IPS-20b (cell line): ENCODE data around the gene TBC1D5.
"Not testable (repeated sequence)": the region's sequence is repeated elsewhere in the genome, so short reads cannot be mapped to it uniquely, and the experiment has no call there.

Experiments
- H3K27ac ChIP-seq: one replicate; pipeline ENCODE4 v1.5.1; 2013; ENCODE audit warnings: low read length
- H3K27me3 ChIP-seq: 2 replicates; pipeline ENCODE4 v1.6.1; 2013; ENCODE audit warnings: mild to moderate bottlenecking, low read length, inconsistent platforms; ENCODE audit not compliant: insufficient read depth
- H3K36me3 ChIP-seq: 2 replicates; pipeline ENCODE4 v1.6.1; 2013; ENCODE audit warnings: low read depth, mild to moderate bottlenecking, inconsistent platforms, low read length, moderate library complexity; ENCODE audit not compliant: insufficient read depth
- H3K4me1 ChIP-seq: 2 replicates; pipeline ENCODE4 v1.6.1; 2013; ENCODE audit warnings: mild to moderate bottlenecking, control low read depth, inconsistent platforms, low read length, moderate library complexity; ENCODE audit not compliant: insufficient read depth
- H3K4me3 ChIP-seq: 2 replicates; pipeline ENCODE4 v1.5.1; 2013; ENCODE audit warnings: mild to moderate bottlenecking, low read length, inconsistent platforms
- H3K9ac ChIP-seq: 2 replicates; pipeline ENCODE4 v1.6.1; 2013; ENCODE audit warnings: low read depth, mild to moderate bottlenecking, inconsistent platforms, low read length, moderate library complexity
- H3K9me3 ChIP-seq: 2 replicates; pipeline ENCODE4 v1.6.1; 2013; ENCODE audit warnings: mild to moderate bottlenecking, low read depth, low read length, inconsistent platforms; ENCODE audit not compliant: insufficient read depth

TBC1D5 gene

DNA sequence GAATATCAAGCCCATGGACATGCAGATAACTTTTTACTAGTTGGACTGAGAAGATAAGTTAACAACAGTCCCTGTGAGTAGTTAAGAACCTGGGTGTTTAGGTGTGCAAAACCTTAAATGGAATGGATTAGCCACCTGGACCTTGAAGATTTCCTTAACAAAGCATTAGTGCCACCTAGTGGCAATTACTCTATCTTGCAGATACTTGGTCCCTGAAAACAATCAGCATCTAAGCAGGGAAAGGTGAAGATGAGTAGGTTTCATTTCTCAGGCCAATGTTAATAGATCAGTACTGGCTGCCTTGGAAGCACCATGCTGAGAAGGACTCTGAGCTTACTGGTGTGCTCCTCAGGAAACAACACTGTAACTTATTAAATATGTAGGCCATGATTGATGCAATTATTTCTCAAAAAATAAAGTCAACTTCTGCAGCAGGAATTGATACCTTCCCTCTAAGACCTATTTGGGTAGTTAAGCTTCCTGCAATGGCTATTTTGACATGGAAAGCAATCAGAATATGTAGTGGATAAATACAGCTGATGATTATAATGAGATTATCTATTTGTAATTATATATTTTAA is 329.4 kb downstream of the TBC1D5 start:
- Histone ChIP-seq H3K36me3 (no peaks in the 10 kb centered on the region), H3K4me3 (no peak overlapping the region)

GRCh38 chr3:17411157-17411877 is 331.1 kb downstream of the TBC1D5 start:
- Histone ChIP-seq H3K9me3 (no peaks in the 10 kb centered on the region), H3K27me3 (no peaks in the 10 kb centered on the region), H3K9ac (no peak overlapping the region), H3K27ac (no peak overlapping the region), H3K4me3 (no peak overlapping the region), H3K4me1 (peaks cover 5% of the 10 kb centered on the region; the same call in 1 of the 2 replicates), H3K36me3 (no peaks in the 10 kb centered on the region)

More for the DNA sequence above, 329.4 kb downstream of the TBC1D5 start:
- H3K27me3 ChIP-seq, result no peaks in the 10 kb centered on the region
- H3K9ac ChIP-seq, result no peak overlapping the region
- H3K27ac ChIP-seq, result no peak overlapping the region
- no peaks in the 10 kb centered on the region for H3K9me3 ChIP-seq
- no peaks in the 10 kb centered on the region for H3K4me1 ChIP-seq

DNA sequence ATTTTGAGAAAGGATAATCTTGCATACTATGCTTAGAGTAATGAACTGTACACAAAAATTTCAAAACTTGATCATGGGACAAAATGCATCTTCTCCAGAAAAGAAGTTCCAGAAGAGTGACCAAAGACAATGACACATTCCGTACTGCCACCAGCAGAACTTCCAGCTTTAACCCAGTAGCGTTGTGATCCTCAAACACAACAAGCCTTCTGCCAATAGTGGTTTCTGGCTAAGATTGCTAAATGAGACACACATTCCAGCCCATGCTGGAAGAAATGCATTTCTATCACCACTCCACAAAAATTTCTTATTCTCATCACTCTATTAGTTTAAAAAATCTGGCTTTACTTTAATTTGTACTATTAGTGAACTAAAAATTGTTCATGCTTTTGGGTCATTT is 334.9 kb downstream of the TBC1D5 start:
- H3K27ac ChIP-seq, result no peak overlapping the region
- no peaks in the 10 kb centered on the region for H3K9me3 ChIP-seq
- H3K27me3 ChIP-seq, result no peaks in the 10 kb centered on the region
- peaks cover 5% of the 10 kb centered on the region; the same call in 1 of the 2 replicates for H3K4me1 ChIP-seq
- H3K36me3 ChIP-seq, result no peaks in the 10 kb centered on the region
- no peak overlapping the region for H3K9ac ChIP-seq
- no peak overlapping the region for H3K4me3 ChIP-seq

GRCh38 chr3:17404548-17404947 is 337.9 kb downstream of the TBC1D5 start:
- Histone ChIP-seq H3K27ac (no peak overlapping the region), H3K4me1 (peaks cover 5% of the 10 kb centered on the region; the same call in 1 of the 2 replicates), H3K9me3 (no peaks in the 10 kb centered on the region), H3K36me3 (no peaks in the 10 kb centered on the region), H3K4me3 (no peak overlapping the region), H3K9ac (no peak overlapping the region), H3K27me3 (no peaks in the 10 kb centered on the region)

- Histone ChIP-seq H3K27me3 (no peaks in the 10 kb centered on the region), H3K4me3 (no peak overlapping the region), H3K36me3 (no peaks in the 10 kb centered on the region), H3K9me3 (no peaks in the 10 kb centered on the region), H3K4me1 (peaks cover 5% of the 10 kb centered on the region; the same call in 1 of the 2 replicates), H3K27ac (no peak overlapping the region), H3K9ac (no peak overlapping the region)
Observed at GRCh38 chr3:17402442-17402841, 340.0 kb downstream of the TBC1D5 start.

GRCh38 chr3:17401912-17402311 is 340.5 kb downstream of the TBC1D5 start:
- no peak overlapping the region for H3K9ac ChIP-seq
- no peaks in the 10 kb centered on the region for H3K9me3 ChIP-seq
- no peaks in the 10 kb centered on the region for H3K36me3 ChIP-seq
- no peaks in the 10 kb centered on the region for H3K27me3 ChIP-seq
- H3K27ac ChIP-seq, result no peak overlapping the region
- peaks cover 4% of the 10 kb centered on the region; the same call in 1 of the 2 replicates for H3K4me1 ChIP-seq
- no peak overlapping the region for H3K4me3 ChIP-seq

DNA sequence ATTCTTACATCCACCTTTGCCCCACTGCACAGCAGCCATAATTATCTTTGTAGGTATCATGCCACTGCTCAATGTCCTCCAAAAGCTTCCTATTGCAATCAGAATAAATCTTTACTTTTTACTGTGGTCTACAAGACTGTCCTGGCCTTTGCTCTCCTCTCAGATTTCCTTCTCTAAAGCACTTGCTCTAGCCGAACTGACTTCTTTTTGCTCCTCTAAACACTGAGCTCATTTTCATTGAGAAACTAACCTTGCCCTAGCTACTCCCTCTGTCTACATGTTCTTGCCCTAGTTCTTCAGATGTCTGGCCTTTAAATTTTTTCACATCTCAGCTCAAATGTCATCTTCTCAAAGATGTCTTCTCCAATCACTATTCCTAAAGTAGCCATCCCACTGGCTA is 342.8 kb downstream of the TBC1D5 start:
- H3K9ac ChIP-seq, result no peak overlapping the region
- H3K9me3 ChIP-seq, result no peaks in the 10 kb centered on the region
- no peaks in the 10 kb centered on the region for H3K4me1 ChIP-seq
- H3K4me3 ChIP-seq, result no peak overlapping the region
- no peaks in the 10 kb centered on the region for H3K36me3 ChIP-seq
- H3K27me3 ChIP-seq, result no peaks in the 10 kb centered on the region
- H3K27ac ChIP-seq, result no peak overlapping the region

DNA sequence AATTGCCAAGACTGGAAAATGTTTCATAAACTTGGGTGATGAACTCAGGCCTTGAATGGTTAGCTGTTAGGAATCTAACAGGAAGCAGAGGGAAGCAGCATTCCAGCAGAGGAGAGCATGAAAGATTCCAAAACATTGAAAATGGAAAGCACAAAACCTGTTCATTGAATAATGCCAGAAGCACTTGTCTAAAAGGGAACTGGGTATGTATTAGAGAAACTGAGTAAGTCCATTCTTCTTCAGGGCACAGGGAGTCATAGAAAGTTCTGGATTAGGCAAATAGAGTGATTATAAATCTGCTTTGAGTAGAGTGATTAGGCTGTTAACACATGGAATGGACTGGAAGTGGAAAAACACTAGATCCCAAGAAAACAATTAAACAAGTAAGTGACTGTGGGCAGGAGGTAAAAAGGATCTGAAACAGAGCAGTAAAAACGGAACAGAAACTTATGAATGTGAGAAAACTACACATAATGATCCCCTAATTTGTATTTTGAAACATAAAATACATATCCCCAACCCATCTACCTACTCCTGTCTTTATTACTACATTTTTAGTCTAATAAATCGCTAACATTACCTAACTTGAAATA is 343.4 kb downstream of the TBC1D5 start:
- Histone ChIP-seq H3K9ac (no peak overlapping the region), H3K27me3 (no peaks in the 10 kb centered on the region), H3K4me1 (no peaks in the 10 kb centered on the region), H3K9me3 (no peaks in the 10 kb centered on the region), H3K27ac (no peak overlapping the region), H3K4me3 (no peak overlapping the region), H3K36me3 (no peaks in the 10 kb centered on the region)

GRCh38 chr3:17396036-17396435 is 346.4 kb downstream of the TBC1D5 start:
- no peaks in the 10 kb centered on the region for H3K9me3 ChIP-seq
- H3K4me3 ChIP-seq, result no peak overlapping the region
- H3K27ac ChIP-seq, result no peak overlapping the region
- no peaks in the 10 kb centered on the region for H3K4me1 ChIP-seq
- H3K36me3 ChIP-seq, result no peaks in the 10 kb centered on the region
- H3K27me3 ChIP-seq, result no peaks in the 10 kb centered on the region
- no peak overlapping the region for H3K9ac ChIP-seq

DNA sequence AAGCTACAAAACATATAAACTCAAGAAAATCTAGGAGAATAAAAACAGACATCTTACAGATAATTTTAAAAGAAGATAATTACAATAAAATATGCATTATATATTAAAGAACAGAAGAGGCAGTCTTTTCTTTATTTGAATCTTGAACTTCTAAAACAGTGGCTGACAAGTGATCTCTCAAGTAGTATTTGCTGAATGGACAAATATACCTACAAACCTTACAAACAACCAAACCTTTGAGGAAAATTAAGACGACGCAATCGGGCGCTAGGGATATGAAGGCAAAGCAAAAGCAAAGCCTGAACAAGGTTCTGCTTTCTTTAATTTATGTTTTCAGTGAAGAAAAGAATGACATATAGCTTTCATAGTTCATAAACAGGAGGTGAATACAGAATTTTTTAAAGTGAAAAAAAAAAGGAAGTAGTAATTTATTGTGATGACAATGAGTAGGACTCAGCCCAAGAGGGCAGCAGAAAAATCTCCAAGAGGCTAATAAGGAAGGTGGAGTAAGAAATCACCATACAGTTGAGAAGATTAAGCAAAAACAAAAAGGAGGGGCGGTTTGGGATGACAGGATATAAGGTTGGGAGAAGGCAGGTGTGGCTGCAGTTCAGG is 347.8 kb downstream of the TBC1D5 start:
- Histone ChIP-seq H3K27me3 (no peaks in the 10 kb centered on the region), H3K4me1 (no peaks in the 10 kb centered on the region), H3K9ac (no peak overlapping the region), H3K9me3 (no peaks in the 10 kb centered on the region), H3K36me3 (no peaks in the 10 kb centered on the region), H3K27ac (no peak overlapping the region), H3K4me3 (no peak overlapping the region)

DNA sequence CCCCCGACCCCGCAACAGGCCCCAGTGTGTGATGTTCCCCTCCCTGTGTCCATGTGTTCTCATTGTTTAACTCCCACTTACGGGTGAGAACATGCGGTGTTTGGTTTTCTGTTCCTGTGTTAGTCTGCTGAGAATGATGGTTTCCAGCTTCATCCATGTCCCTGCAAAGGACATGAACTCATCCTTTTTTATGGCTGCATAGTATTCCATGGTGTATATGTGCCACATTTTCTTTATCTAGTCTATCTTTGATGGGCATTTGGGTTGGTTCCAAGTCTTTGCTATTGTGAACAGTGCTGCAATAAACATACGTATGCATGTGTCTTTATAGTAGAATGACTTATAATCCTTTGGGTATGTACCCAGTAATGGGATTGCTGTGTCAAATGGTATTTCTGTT is 349.9 kb downstream of the TBC1D5 start:
- H3K9ac ChIP-seq, H3K9me3 ChIP-seq, H3K4me3 ChIP-seq, H3K4me1 ChIP-seq, H3K27me3 ChIP-seq, H3K36me3 ChIP-seq, H3K27ac ChIP-seq: not testable (repeated sequence)

- Histone ChIP-seq H3K27me3 (no peaks in the 10 kb centered on the region), H3K36me3 (no peaks in the 10 kb centered on the region), H3K27ac (no peak overlapping the region), H3K4me1 (no peaks in the 10 kb centered on the region), H3K4me3 (no peak overlapping the region), H3K9me3 (no peaks in the 10 kb centered on the region), H3K9ac (no peak overlapping the region)
Observed at GRCh38 chr3:17390785-17391184, 351.6 kb downstream of the TBC1D5 start.
